ENCODE measurements around the gene ENTPD8. TPM values are rescaled to one million over a fixed set of nuclear protein-coding genes. Genes with fewer than 3 reads are reported as not detected.

ENTPD8 gene
- total RNA-seq, 2 experiments from 2014 or later, result not detected

DNA sequence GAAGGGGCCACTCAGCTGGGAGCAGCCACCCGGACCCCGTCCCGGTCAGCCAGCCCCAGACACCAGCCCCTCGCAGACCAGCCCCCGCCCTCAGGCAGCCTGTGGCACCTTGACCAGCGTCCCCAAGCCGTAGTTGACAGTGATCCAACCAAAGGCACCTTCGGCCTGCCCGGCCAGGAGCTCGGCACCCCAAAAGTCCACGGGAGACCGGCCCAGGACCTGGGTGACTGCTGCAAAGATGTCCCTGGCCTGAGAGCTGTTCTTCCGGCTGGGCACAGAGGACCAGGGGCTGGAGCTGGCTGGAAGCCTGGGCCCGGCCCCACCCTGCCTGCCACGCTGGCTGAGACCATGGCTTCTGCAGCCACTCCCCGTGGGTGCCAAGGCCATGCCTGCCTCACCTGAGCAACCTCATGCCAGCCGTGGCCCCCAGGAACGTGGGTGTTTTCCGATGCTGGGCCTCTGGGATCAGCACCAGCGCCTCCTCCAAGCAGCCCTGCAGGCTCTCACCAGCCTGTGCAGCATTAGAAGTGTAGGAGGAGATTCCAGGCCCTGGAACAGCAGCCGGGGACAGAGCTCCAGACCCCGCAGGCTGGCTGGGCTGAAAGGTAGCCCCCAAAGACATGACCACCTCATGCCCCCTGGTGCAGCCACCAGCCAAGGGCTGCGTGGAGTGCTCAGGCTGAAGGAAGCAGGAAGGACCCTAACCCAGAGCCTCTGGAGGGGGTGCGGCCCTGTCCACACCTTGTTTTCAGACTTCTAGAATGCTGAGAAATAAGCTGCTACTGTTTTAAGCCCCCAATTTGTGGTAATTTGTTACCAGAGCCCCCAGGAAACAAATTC lies 4.2 kb downstream of the ENTPD8 start:
- no peak for ATAC-seq
- Mint-ChIP-seq H3K36me3 (ENCODE audit: low read depth) (no peaks in the 10 kb centered on the region), H3K4me1 (ENCODE audit: low read depth) (peaks cover 8% of the 10 kb centered on the region), H3K27ac (no peak overlapping the region), H3K27me3 (ENCODE audit: low read depth) (peaks cover 2% of the 10 kb centered on the region), H3K4me3 (no peak overlapping the region), H3K9me3 (ENCODE audit: insufficient read depth) (no peaks in the 10 kb centered on the region)
- no peak for DNase-seq
- ChIA-PET CTCF (interaction anchor here (1.1 kb wide), 1 partner anchor 14 kb away, joined by 6 read pairs; the partner anchor contains the start of genes EXD3 and NOXA1), POLR2A (no interaction called here)

DNA sequence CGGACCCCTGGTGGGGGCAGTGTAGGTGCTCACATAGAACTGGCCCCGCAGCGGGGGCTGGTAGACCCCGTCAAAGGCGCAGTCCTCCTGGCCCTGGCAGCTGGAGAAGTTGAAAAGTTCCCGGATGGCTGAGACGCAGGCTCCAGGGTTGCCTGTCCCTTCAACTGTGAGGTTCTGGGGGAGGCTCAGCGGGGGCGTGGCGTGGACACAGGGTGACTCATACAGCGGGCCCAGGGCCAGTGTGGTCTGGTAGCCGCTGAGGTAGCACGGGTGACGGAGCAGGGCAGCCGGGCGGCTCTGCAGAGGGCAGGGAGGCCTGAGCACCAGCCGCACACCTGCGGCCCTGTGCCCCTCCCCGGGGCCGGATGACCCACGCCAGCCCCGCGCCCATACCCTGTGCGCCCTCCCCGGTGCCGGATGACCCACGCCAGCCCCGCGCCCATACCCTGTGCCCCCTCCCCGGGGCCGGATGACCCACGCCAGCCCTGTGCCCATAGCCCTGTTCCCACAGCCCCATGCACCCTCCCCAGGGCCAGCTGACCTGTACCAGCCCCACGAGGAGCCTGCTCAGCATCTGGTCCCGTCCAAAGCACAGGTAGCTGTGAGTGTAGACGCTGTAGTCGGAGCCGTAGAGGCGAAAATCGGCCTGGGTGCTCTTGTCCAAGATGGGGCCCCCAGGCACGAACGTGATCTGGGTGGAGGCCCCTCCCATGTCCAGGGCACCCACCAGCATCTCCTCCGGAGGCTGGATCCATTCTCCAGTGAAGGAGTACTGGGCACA lies 5.0 kb downstream of the ENTPD8 start:
- no peaks in the 10 kb centered on the region for H3K9me3 Mint-ChIP-seq (ENCODE audit: insufficient read depth)
- H3K4me3 Mint-ChIP-seq, result no peak overlapping the region
- H3K4me1 Mint-ChIP-seq (ENCODE audit: low read depth), result peaks cover 7% of the 10 kb centered on the region
- H3K36me3 Mint-ChIP-seq (ENCODE audit: low read depth), result no peaks in the 10 kb centered on the region
- no peak for DNase-seq
- H3K27ac Mint-ChIP-seq, result no peak overlapping the region
- ATAC-seq, result no peak
- ChIA-PET CTCF (no interaction called here), POLR2A (no interaction called here)
- no peaks in the 10 kb centered on the region for H3K27me3 Mint-ChIP-seq (ENCODE audit: low read depth)

DNA sequence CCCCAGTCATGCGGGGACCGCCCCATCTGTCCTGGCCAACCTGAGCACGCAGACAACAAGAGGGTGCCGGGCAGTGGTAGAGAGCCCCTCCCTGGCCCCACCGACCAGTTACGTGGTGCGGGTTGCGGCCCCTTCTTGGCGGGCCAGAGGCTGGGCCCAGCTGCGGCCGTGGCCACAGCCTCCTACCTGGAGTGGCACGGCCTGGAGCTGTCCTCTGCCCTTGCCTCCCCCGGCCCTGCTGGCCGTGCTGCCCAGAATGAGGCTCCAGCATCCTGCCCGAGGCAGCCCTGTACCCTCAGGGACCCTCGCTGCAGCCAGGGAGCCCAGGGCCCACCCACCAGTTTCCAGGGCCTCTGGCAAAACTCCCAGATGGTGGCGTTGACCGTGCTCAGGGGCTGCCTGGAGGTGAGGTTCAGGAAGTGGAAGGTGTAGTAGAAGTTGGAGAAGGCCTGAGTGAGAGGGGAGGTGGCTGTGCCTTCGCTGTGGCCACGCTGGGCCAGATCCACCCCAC lies 5.7 kb downstream of the ENTPD8 start:
- H3K4me1 Mint-ChIP-seq (ENCODE audit: low read depth), result peaks cover 7% of the 10 kb centered on the region
- no peaks in the 10 kb centered on the region for H3K9me3 Mint-ChIP-seq (ENCODE audit: insufficient read depth)
- no peak overlapping the region for H3K4me3 Mint-ChIP-seq
- no peaks in the 10 kb centered on the region for H3K36me3 Mint-ChIP-seq (ENCODE audit: low read depth)
- H3K27me3 Mint-ChIP-seq (ENCODE audit: low read depth), result no peaks in the 10 kb centered on the region
- CTCF ChIA-PET, result no interaction called here
- POLR2A ChIA-PET, result no interaction called here
- H3K27ac Mint-ChIP-seq, result no peak overlapping the region
- DNase-seq (no peak), ATAC-seq (no peak)

DNA sequence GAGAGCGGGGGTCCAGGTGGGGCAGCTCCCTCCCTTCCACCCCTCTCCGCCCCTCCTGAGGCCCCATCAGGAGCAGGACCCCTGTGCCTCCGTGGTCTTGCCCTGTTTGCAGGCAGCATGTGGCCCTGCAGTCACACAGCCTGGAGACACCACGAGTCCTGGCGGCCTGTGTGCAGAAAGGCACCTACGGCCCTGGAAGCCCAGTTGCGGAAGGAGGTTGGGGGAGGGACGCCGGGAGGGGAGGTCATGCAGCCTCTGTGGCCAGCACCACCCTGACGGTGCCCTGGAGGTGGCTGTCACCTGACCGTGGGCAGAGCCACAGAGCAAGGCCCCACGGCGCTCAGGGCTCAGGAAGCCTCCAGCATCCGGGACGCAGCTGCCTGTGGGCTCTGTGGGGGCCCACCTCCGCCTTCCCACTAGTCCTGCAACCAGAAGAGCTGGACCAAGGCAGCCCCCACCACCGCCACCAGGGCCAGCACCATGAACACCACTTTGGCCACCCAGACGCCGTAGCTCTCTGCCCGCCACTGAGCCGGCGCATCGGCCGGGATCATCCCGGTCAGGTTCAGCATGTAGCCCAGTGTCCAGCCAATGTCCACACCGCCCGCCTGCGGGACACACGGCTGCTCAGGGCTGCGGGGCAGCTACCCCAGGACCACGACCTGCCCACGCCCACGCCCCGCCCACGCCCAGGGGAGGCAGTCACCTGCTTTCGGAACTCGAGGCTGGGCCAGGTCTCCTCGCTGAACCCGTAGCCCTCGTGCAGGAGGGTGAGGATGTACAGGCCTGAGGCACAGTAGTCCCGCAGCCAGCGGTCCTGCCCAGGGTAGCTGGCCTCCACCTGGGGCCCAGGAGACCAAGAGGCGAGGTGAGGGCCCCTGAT lies 6.4 kb downstream of the ENTPD8 start:
- H3K4me1 Mint-ChIP-seq (ENCODE audit: low read depth), result peaks cover 7% of the 10 kb centered on the region
- H3K36me3 Mint-ChIP-seq (ENCODE audit: low read depth), result no peaks in the 10 kb centered on the region
- POLR2A ChIA-PET, result no interaction called here
- H3K9me3 Mint-ChIP-seq (ENCODE audit: insufficient read depth), result no peaks in the 10 kb centered on the region
- no peak overlapping the region for H3K4me3 Mint-ChIP-seq
- no peak for ATAC-seq
- CTCF ChIA-PET, result no interaction called here
- H3K27ac Mint-ChIP-seq, result no peak overlapping the region
- no peak for DNase-seq
- no peaks in the 10 kb centered on the region for H3K27me3 Mint-ChIP-seq (ENCODE audit: low read depth)

DNA sequence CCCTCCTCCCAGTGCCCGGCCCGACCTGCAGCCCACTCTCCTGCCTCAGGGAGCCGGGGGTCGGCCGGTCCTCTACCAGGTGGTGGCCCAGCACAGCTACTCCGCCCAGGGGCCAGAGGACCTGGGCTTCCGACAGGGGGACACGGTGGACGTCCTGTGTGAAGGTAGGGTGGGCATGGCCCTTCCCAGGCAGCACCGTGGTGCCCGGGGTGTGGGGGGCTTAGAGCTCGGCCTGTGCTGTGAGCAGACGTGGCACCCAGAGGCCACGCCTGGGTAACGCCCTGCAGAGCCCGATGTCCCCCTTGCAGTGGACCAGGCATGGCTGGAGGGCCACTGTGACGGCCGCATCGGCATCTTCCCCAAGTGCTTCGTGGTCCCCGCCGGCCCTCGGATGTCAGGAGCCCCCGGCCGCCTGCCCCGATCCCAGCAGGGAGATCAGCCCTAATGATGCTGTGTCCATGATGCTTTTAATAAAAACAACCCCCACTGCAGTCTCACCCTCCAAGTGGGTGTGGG lies 7.2 kb downstream of the ENTPD8 start:
- no peak for DNase-seq
- peaks cover 7% of the 10 kb centered on the region for H3K4me1 Mint-ChIP-seq (ENCODE audit: low read depth)
- ATAC-seq, result no peak
- ChIA-PET POLR2A (no interaction called here), CTCF (no interaction called here)
- no peaks in the 10 kb centered on the region for H3K36me3 Mint-ChIP-seq (ENCODE audit: low read depth)
- H3K4me3 Mint-ChIP-seq, result no peak overlapping the region
- H3K27ac Mint-ChIP-seq, result no peak overlapping the region
- no peaks in the 10 kb centered on the region for H3K9me3 Mint-ChIP-seq (ENCODE audit: insufficient read depth)
- H3K27me3 Mint-ChIP-seq (ENCODE audit: low read depth), result no peaks in the 10 kb centered on the region

DNA sequence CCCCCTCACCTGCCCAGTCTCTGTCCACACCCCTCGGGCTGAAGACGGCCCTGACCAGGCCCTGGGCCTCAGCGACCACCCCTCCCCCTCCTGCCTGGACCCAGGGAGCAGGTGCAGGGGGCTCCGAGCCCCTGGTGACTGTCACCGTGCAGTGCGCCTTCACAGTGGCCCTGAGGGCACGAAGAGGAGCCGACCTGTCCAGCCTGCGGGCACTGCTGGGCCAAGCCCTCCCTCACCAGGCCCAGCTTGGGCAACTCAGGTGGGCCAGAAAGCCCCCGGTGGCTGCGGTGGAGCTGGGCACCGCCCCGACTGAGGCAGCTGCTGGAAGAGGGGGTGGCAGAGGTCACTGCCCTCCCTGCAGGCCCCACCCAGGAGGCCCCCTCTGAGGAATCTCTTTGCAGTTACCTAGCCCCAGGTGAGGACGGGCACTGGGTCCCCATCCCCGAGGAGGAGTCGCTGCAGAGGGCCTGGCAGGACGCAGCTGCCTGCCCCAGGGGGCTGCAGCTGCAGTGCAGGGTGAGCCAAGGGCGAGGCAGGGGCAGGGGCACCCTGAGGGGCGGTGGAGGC lies 7.7 kb downstream of the ENTPD8 start:
- DNase-seq (no peak), ATAC-seq (no peak)
- CTCF ChIA-PET, result no interaction called here
- Mint-ChIP-seq H3K9me3 (ENCODE audit: insufficient read depth) (no peaks in the 10 kb centered on the region), H3K27me3 (ENCODE audit: low read depth) (no peaks in the 10 kb centered on the region), H3K4me3 (no peak overlapping the region), H3K36me3 (ENCODE audit: low read depth) (no peaks in the 10 kb centered on the region), H3K4me1 (ENCODE audit: low read depth) (peaks cover 7% of the 10 kb centered on the region), H3K27ac (no peak overlapping the region)
- POLR2A ChIA-PET, result no interaction called here

DNA sequence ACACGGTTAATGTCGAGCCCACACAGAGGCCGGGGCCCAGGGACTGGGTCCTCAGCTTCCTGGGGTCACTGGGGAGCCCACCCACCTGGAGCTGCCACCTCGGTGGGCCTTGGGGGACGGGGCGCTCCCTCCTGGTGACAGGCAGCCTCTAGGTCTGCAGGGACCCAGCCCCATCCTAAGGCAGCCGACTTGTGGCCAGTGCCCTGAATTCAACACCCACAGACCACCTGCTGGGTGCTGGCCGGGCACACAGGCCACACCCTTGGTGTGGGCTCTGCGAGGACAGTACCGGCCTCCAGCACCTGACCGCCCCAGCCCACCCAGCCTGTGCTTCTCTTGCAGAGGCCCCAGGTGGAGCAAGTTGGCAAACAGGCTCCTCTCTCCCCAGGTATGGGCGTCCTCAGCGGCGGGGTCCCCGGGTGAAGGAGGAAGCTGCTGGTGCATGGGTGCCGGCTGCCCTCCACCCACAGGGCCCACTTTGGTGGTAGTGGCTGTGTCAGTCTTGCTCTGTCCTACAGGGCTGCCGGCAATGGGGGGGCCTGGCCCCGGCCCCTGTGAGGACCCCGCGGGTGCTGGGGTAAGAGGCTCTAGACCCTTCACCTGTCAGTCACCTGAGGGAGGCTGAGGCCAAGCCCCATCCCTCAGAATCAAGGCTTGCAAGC lies 8.3 kb downstream of the ENTPD8 start:
- Mint-ChIP-seq H3K4me3 (no peak overlapping the region), H3K36me3 (ENCODE audit: low read depth) (no peaks in the 10 kb centered on the region), H3K27ac (no peak overlapping the region), H3K4me1 (ENCODE audit: low read depth) (peaks cover 7% of the 10 kb centered on the region), H3K27me3 (ENCODE audit: low read depth) (no peaks in the 10 kb centered on the region), H3K9me3 (ENCODE audit: insufficient read depth) (no peaks in the 10 kb centered on the region)
- ChIA-PET POLR2A (no interaction called here), CTCF (no interaction called here)
- DNase-seq, result no peak
- ATAC-seq, result no peak

DNA sequence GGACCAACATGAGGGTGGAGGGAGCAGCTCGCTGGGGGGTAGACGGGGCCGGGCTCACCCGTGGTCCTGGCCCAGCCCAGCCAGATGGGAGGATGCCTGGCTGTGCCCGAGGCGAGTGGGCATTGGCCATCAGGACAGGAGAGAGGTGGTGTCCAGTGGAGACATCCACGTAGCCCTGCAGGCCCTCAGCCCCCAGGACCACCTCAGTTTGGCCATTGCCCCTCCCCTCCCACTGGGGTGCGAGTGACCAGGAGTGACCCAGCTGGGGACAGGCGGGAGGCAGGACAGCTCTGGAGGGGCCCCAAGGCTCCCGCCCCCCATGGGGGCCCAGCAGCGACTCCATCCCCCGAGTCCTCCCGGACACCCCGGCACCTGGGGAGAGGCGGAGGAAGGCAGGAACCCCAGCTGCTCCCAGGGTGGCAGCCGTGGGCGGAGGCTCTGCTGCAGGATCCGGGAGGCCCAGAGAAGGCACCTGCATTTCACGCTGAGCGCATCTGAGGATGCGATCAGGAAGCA lies 9.7 kb downstream of the ENTPD8 start:
- Mint-ChIP-seq H3K4me1 (ENCODE audit: low read depth) (peaks cover 7% of the 10 kb centered on the region), H3K36me3 (ENCODE audit: low read depth) (no peaks in the 10 kb centered on the region), H3K27me3 (ENCODE audit: low read depth) (no peaks in the 10 kb centered on the region), H3K9me3 (ENCODE audit: insufficient read depth) (no peaks in the 10 kb centered on the region), H3K27ac (no peak overlapping the region), H3K4me3 (no peak overlapping the region)
- CTCF ChIA-PET, result interaction anchor here (1.3 kb wide), 1 partner anchor 9 kb away, joined by 4 read pairs; the partner anchor contains the start of genes EXD3 and NOXA1
- DNase-seq (no peak), ATAC-seq (no peak)
- POLR2A ChIA-PET, result no interaction called here

DNA sequence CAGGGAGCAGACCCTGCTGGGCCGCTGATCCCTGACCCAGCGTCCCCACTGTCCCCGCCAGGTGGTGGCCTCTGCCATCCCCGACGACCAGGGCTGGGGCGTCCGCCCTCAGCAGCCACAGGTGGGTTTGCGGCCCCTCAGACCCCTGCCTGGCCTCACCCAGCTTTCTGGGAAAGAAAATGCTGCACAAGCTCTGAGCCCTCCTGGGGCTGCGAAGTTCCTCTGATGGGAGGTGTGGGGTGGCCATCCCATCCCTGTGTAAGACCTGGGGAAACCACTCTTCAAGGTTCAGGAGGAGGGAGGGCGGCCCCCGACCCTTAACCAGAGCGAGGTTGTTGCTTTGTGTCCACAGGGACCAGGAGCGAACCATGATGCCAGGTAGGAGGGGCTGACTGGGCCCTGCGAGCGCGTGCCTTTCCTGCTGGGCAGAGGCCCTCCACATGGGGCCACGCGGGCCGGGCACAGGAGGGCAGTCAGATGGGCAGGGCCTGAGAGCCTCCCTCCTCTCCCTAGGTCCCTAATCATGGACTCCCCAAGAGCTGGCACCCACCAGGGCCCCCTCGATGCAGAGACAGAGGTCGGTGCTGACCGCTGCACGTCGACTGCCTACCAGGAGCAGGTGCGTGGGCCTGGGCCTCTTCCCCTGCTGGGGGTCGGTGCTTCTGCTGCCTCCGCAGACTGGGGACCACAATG lies 10.3 kb downstream of the ENTPD8 start:
- Mint-ChIP-seq H3K36me3 (ENCODE audit: low read depth) (no peaks in the 10 kb centered on the region), H3K27ac (no peak overlapping the region), H3K4me1 (ENCODE audit: low read depth) (peaks cover 7% of the 10 kb centered on the region), H3K9me3 (ENCODE audit: insufficient read depth) (no peaks in the 10 kb centered on the region), H3K4me3 (no peak overlapping the region), H3K27me3 (ENCODE audit: low read depth) (no peaks in the 10 kb centered on the region)
- DNase-seq (no peak), ATAC-seq (no peak)
- CTCF ChIA-PET, result interaction anchor here (1.3 kb wide), 1 partner anchor 8 kb away, joined by 4 read pairs; the partner anchor contains the start of genes EXD3 and NOXA1
- POLR2A ChIA-PET, result no interaction called here

DNA sequence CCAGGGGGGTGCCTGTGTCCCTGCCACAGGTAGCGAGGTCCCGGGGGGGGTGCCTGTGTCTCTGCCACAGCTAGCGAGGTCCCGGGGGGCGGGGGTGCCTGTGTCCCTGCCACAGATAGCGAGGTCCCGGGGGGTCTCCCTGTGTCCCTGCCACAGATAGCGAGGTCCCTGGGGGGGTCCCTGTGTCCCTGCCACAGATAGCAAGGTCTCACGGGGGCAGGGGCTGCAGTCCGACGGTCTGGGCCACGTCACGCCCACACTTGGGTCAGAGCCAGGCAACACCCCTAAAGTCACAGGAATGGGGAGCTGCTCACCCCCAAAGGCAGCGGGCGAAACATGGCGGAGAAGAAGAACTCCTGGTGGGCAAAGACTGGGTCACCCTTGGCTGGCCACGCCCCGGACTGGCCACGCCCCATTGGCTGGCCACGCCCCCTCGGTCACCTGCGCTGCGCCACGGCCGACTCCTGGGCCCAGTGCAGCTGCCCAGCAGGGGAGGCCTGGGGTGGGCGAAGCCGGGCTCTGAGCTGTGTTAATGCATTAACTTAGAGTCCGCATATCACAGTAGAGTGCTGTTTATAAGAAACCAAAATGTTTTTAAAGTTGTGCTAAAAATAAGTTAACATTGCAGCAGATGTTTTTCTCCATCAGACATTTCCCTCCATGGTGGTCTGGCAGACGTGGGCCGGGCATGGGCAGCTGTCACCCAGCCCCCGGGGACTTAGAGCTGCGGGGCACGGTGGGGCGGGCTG lies 11.0 kb downstream of the ENTPD8 start:
- ATAC-seq (no peak), DNase-seq (no peak)
- Mint-ChIP-seq H3K27me3 (ENCODE audit: low read depth) (no peaks in the 10 kb centered on the region), H3K36me3 (ENCODE audit: low read depth) (no peaks in the 10 kb centered on the region), H3K9me3 (ENCODE audit: insufficient read depth) (no peaks in the 10 kb centered on the region), H3K27ac (no peak overlapping the region), H3K4me3 (no peak overlapping the region), H3K4me1 (ENCODE audit: low read depth) (peaks cover 7% of the 10 kb centered on the region)
- CTCF ChIA-PET, result no interaction called here
- POLR2A ChIA-PET, result no interaction called here
